H1 (cell line): ENCODE data around the gene METAP1D. TPM values are rescaled to one million over a fixed set of nuclear protein-coding genes. Genes with fewer than 3 reads are reported as not detected.

Source experiments
- CTCF ChIA-PET: fragments of 300-600 bp; sonication (Branson Sonifier 250); formaldehyde crosslinking; loops from one replicate; lab custom pipeline; 2021; ENCODE audit not compliant: partially characterized antibody; lab: Charles Lee
- POLR2A ChIA-PET: fragments of 300-600 bp; sonication (Branson Sonifier 250); formaldehyde crosslinking; loops from one replicate; lab custom pipeline; 2021; ENCODE audit warnings: inconsistent platforms; ENCODE audit not compliant: partially characterized antibody; lab: Charles Lee
- DNase-seq, 2 experiments: peaks; one replicate each; pipeline versions ENCODE4 v3.0.0 to v3.0.0-alpha.2; 2010 to 2022; ENCODE audit warnings: low spot score in 2 of 2, low read depth in 1 of 2, mixed read lengths in 1 of 2
- FAIRE-seq: peaks from 2 replicates; lab custom pipeline; 2011; peaks lifted over from hg19 to GRCh38; lab: Jason Lieb, UNC
- H2AFZ ChIP-seq: 2 replicates; pipeline ENCODE4 v1.8.1; 2012; ENCODE audit warnings: low read length, inconsistent platforms
- H2AK5ac ChIP-seq: 2 replicates; pipeline ENCODE4 v1.6.1; 2013; ENCODE audit warnings: low read depth, low read length
- H2BK120ac ChIP-seq: replicated peaks from 2 replicates; pipeline ENCODE3; 2013; ENCODE audit warnings: low read depth, low read length, inconsistent platforms
- H2BK12ac ChIP-seq: 2 replicates; pipeline ENCODE4 v1.6.1; 2013; ENCODE audit warnings: low read depth, low read length
- H2BK15ac ChIP-seq: 2 replicates; pipeline ENCODE4 v1.6.1; 2013; ENCODE audit warnings: low read length
- H2BK20ac ChIP-seq: 2 replicates; pipeline ENCODE4 v1.6.1; 2013; ENCODE audit warnings: low read length
- H2BK5ac ChIP-seq: 2 replicates; pipeline ENCODE4 v1.6.1; 2013; ENCODE audit warnings: low read depth, low read length
- H3K14ac ChIP-seq: 2 replicates; pipeline ENCODE4 v1.6.1; 2013; ENCODE audit warnings: inconsistent platforms; ENCODE audit not compliant: insufficient read length
- H3K18ac ChIP-seq: 2 replicates; pipeline ENCODE4 v1.6.1; 2013; ENCODE audit warnings: low read length; ENCODE audit errors: extremely low read depth
- H3K23ac ChIP-seq: 2 replicates; pipeline ENCODE4 v1.6.1; 2013; ENCODE audit warnings: inconsistent platforms; ENCODE audit not compliant: insufficient read length
- H3K23me2 ChIP-seq: 2 replicates; pipeline ENCODE4 v1.6.1; 2013; ENCODE audit warnings: low read depth, low read length
- H3K27ac ChIP-seq: 2 replicates; pipeline ENCODE4 v1.6.1; 2011; ENCODE audit warnings: low read depth, low read length, inconsistent platforms
- H3K27me3 ChIP-seq, 4 experiments: replicated peaks in 1 of 4; 1 replicate in 1 of 4; 2 replicates in 3 of 4; pipeline versions ENCODE4 v1.6.1 to v1.8.1; 2011 to 2013; ENCODE audit warnings: low read length in 3 of 4, mild to moderate bottlenecking in 3 of 4, inconsistent platforms in 2 of 4, mixed read lengths in 2 of 4, moderate library complexity in 1 of 4; ENCODE audit not compliant: control insufficient read depth in 3 of 4, insufficient read depth in 3 of 4; ENCODE audit errors: extremely low read depth in 1 of 4
- H3K36me3 ChIP-seq, 4 experiments: 2 replicates each; pipeline versions ENCODE4 v1.6.1 to v1.8.1; 2011 to 2013; ENCODE audit warnings: mild to moderate bottlenecking in 4 of 4, low read length in 3 of 4, moderate library complexity in 2 of 4, control low read depth in 1 of 4, inconsistent platforms in 1 of 4; ENCODE audit not compliant: insufficient read depth in 4 of 4, control insufficient read depth in 2 of 4
- H3K4ac ChIP-seq: replicated peaks from 2 replicates; pipeline ENCODE3; 2013; ENCODE audit warnings: low read length, low read depth, mixed read lengths, inconsistent platforms; ENCODE audit not compliant: insufficient read length
- H3K4me1 ChIP-seq, 4 experiments: replicated peaks in 1 of 4; 1 replicate in 1 of 4; 2 replicates in 3 of 4; pipeline versions ENCODE4 v1.6.1 to v1.8.1; 2011 to 2013; ENCODE audit warnings: low read length in 3 of 4, inconsistent platforms in 2 of 4, mixed read lengths in 1 of 4; ENCODE audit not compliant: insufficient read depth in 4 of 4, control insufficient read depth in 3 of 4
- H3K4me2 ChIP-seq, 2 experiments: 2 replicates each; pipeline versions ENCODE4 v1.6.1 to v1.8.1; 2011 to 2013; ENCODE audit warnings: low read depth in 2 of 2, low read length in 2 of 2, control low read depth in 1 of 2, inconsistent platforms in 1 of 2, mild to moderate bottlenecking in 1 of 2; ENCODE audit not compliant: insufficient read depth in 1 of 2
- H3K4me3 ChIP-seq, 4 experiments: fragments of 200-600, 300-600 bp in 1 of 4; sonication (generic), shearing (Covaris generic), sonication (Bioruptor Twin) in 1 of 4; 2 replicates each; pipeline versions ENCODE4 v1.5.1 to v1.8.1; 2011 to 2016; ENCODE audit warnings: low read length in 4 of 4, low read depth in 3 of 4, control low read depth in 2 of 4, inconsistent platforms in 2 of 4, mild to moderate bottlenecking in 2 of 4, mixed read lengths in 1 of 4, moderate library complexity in 1 of 4; ENCODE audit not compliant: insufficient read depth in 2 of 4; ENCODE audit errors: extremely low read depth in 1 of 4
- H3K56ac ChIP-seq: replicated peaks from 2 replicates; pipeline ENCODE3; 2013; ENCODE audit warnings: low read depth, mild to moderate bottlenecking, mixed read lengths, low read length, inconsistent platforms; ENCODE audit not compliant: insufficient read length
- H3K79me1 ChIP-seq: 2 replicates; pipeline ENCODE4 v1.6.1; 2013; ENCODE audit warnings: low read depth, low read length, control low read depth
- H3K79me2 ChIP-seq, 2 experiments: 2 replicates each; pipeline versions ENCODE4 v1.6.1 to v1.8.1; 2012 to 2013; ENCODE audit warnings: low read length in 2 of 2, mild to moderate bottlenecking in 2 of 2, inconsistent platforms in 1 of 2; ENCODE audit not compliant: insufficient read depth in 2 of 2, control insufficient read depth in 1 of 2
- H3K9ac ChIP-seq, 4 experiments: replicated peaks in 1 of 4; 1 replicate in 1 of 4; 2 replicates in 3 of 4; pipeline versions ENCODE4 v1.6.1 to v1.8.1; 2011 to 2013; ENCODE audit warnings: low read depth in 3 of 4, low read length in 3 of 4, control low read depth in 2 of 4, mild to moderate bottlenecking in 2 of 4, moderate library complexity in 2 of 4, inconsistent platforms in 1 of 4; ENCODE audit errors: extremely low read depth in 1 of 4
- H3K9me3 ChIP-seq, 2 experiments: 2 replicates each; pipeline versions ENCODE4 v1.6.1 to v1.8.1; 2012 to 2013; ENCODE audit warnings: mild to moderate bottlenecking in 2 of 2, moderate library complexity in 2 of 2, control low read depth in 1 of 2, inconsistent platforms in 1 of 2, low read depth in 1 of 2, low read length in 1 of 2, mixed read lengths in 1 of 2; ENCODE audit not compliant: insufficient read depth in 2 of 2
- H4K20me1 ChIP-seq, 2 experiments: replicated peaks in 1 of 2; 2 replicates each; pipeline versions ENCODE3 to v1.8.1; 2011 to 2013; ENCODE audit warnings: inconsistent platforms in 2 of 2, low read length in 2 of 2, mild to moderate bottlenecking in 1 of 2; ENCODE audit not compliant: insufficient read depth in 2 of 2, control insufficient read depth in 1 of 2
- H4K5ac ChIP-seq: 2 replicates; pipeline ENCODE4 v1.6.1; 2013; ENCODE audit warnings: low read length, low read depth, mixed read lengths, inconsistent platforms; ENCODE audit not compliant: insufficient read length
- H4K8ac ChIP-seq: 2 replicates; pipeline ENCODE4 v1.8.0; 2013; ENCODE audit warnings: mild to moderate bottlenecking, moderate library complexity, low read length, inconsistent platforms; ENCODE audit not compliant: insufficient read depth; ENCODE audit errors: extremely low read depth
- H4K91ac ChIP-seq: replicated peaks from 2 replicates; pipeline ENCODE3; 2013; ENCODE audit warnings: low read length, mixed read lengths, inconsistent platforms; ENCODE audit not compliant: insufficient read length
- BACH1 ChIP-seq: IDR thresholded peaks from 2 replicates; pipeline ENCODE4 v1.6.1; 2012; ENCODE audit warnings: low read length, improper control_type of control experiment
- EGR1 ChIP-seq: IDR thresholded peaks from 2 replicates; pipeline ENCODE4 v1.6.1; 2011; ENCODE audit warnings: low read depth, low read length, borderline replicate concordance
- JUND ChIP-seq: IDR thresholded peaks from 2 replicates; pipeline ENCODE4 v1.6.1; 2011; ENCODE audit warnings: mild to moderate bottlenecking, improper control_type of control experiment, low read length
- KDM4A ChIP-seq: IDR thresholded peaks from one replicate; pipeline ENCODE4 v1.7.1; 2012; ENCODE audit warnings: low read depth, mild to moderate bottlenecking, moderate library complexity, low read length, inconsistent platforms; ENCODE audit not compliant: severe bottlenecking
- RBBP5 ChIP-seq: IDR thresholded peaks from 2 replicates; pipeline ENCODE4 v1.7.1; 2012; ENCODE audit warnings: low read depth, mild to moderate bottlenecking, inconsistent platforms, low read length, moderate library complexity, borderline replicate concordance
- TEAD4 ChIP-seq: IDR thresholded peaks from 2 replicates; pipeline ENCODE4 v1.6.1; 2012; ENCODE audit warnings: low read depth, low read length, inconsistent platforms, mixed read lengths
- USF2 ChIP-seq: IDR thresholded peaks from 2 replicates; pipeline ENCODE4 v1.6.1; 2011; ENCODE audit warnings: low read length, improper control_type of control experiment
- WGBS, 2 experiments: shearing (Covaris generic) in 1 of 2; methylation state at CpG; one replicate each; pipeline versions ENCODE4 v1.1.6 to v1.1.7; 2013 to 2015; ENCODE audit warnings: low lambda C conversion rate in 2 of 2, mixed read lengths in 2 of 2, inconsistent platforms in 1 of 2, low coverage in 1 of 2, missing lambda C conversion rate in 1 of 2; ENCODE audit not compliant: insufficient replicate concordance in 2 of 2, insufficient coverage in 1 of 2, insufficient read length in 1 of 2; ENCODE audit errors: extremely low coverage in 1 of 2, missing lambda C conversion rate in 1 of 2; 5-methylcytosine and 5-hydroxymethylcytosine counted together
- polyA plus RNA-seq, 7 experiments: library from polyadenylated mRNA; depleted of rRNA in 3 of 7; stranded (reverse) in 5 of 7; unstranded in 2 of 7; fragments of >200 nt in 5 of 7; fragments of 200-250 nt in 2 of 7; gene quantifications; 1 replicate in 5 of 7; 2 replicates in 1 of 7; 4 replicates in 1 of 7; pipeline versions ENCODE4 v1.2.1 to v1.2.3, GENCODE V29; 2011 to 2013; ENCODE audit warnings: missing spikeins in 2 of 7, mixed read lengths in 2 of 7
- total RNA-seq: library from RNA; stranded (reverse); fragmentation: NEBNext Ultra II Directional; extraction: Animal tissue kit (Norgen Biotek cat#: 25700); gene quantifications from 2 replicates; pipeline ENCODE4 v1.2.1, GENCODE V29; 2021
- TF ChIP-seq, protein P1 (sequence below): IDR thresholded peaks from 2 replicates; pipeline ENCODE4 v1.6.1; 2011; ENCODE audit warnings: low read depth, mild to moderate bottlenecking, low read length; ENCODE audit not compliant: insufficient read depth

The METAP1D gene
- total and polyA plus RNA-seq, 2 of the 8 experiments (the other 6 are each of a cell fraction or from before 2014, with no cell fraction given), result 3.9 to 6.2 TPM

DNA sequence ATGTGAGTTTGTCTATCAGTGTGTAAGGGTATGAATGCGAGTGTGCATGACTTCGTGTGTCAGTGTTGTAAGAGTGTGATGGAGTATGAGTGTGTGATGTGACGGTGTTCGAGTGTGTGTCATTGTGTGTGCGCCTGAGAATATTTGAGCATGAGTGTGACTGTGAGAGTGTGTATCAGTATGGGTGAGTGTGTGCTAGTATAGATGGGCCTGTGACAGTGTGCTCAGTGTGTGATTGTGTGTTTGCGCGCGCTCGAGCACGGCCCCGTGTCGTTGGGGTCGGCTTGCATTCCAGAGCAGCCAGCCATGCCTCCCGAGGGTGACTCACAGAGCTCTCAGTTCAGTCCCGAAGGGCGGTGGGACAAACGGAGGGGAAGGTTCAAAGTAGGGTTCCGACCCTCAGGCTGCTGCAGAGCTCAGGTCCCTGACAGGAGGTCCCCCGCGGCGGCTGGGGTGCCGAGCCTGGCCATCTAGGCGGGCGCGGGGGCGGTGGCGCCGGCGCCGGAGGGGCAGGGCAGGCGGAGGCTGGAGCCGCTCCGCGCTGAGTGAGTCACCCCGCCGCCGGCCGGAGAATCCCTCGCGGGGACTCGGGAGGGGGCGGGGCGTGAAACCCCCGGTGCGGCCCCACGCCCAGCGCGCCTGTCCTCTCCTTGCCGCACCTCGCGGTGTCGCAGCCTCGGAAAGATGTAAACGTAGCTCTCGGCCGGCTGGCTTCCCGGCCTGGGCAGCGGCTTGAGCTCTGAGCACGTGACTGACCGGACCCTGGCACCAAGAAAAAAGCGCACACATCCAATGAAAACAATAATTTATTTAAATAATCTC is 99.1 kb downstream of the METAP1D start:
- Histone ChIP-seq H3K36me3 (peaks cover 0 to 11% (median 0%) of the 10 kb centered on the region in 4 experiments; a peak in 1 of 8 replicates), H3K27ac (no peak overlapping the region), H2AK5ac (peak overlapping the region; percentile 96; the same call in 1 of the 2 replicates), H4K20me1 (peaks cover 12 to 29% of the 10 kb centered on the region in 2 experiments), H3K9me3 (no peaks in the 10 kb centered on the region), H2BK12ac (peak overlapping the region; percentile 91), H4K91ac (peak overlapping the region; percentile 54), H3K27me3 (peaks cover 83 to 100% (median 95%) of the 10 kb centered on the region in 4 experiments), H2BK5ac (no peak overlapping the region), H3K4me2 (peak overlapping the region; percentile 61 to 66), H4K5ac (no peak overlapping the region), H3K4me3 (peak overlapping the region in 3 of 4 experiments; percentile 8 to 48 (median 20); a peak in 4 of 8 replicates), H3K79me1 (no peaks in the 10 kb centered on the region), H3K9ac (no peak overlapping the region), H3K14ac (no peak overlapping the region), H2AFZ (no peak overlapping the region), H4K8ac (peak overlapping the region; percentile 47), H2BK120ac (no peak overlapping the region), H3K18ac (0 out of 2 replicates have a peak overlapping the region, but pooled peaks have one; percentile 42), H3K4me1 (peaks cover 6 to 53% (median 28%) of the 10 kb centered on the region in 4 experiments), H2BK20ac (peak overlapping the region; percentile 37), H2BK15ac (no peak overlapping the region), H3K23ac (no peak overlapping the region), H3K4ac (no peak overlapping the region), H3K23me2 (peaks cover 24% of the 10 kb centered on the region; the same call in 1 of the 2 replicates), H3K79me2 (no peaks in the 10 kb centered on the region), H3K56ac (no peak overlapping the region)
- ChIA-PET CTCF (interaction anchor here (1.0 to 11.7 kb wide), 7 partner anchors 8 to 395 kb away, joined by 3 to 198 read pairs (median 5); partner anchors contain the start of gene DLX1), POLR2A (interaction anchor here (1.1 to 16.0 kb wide), 2 partner anchors 11 to 22 kb away, joined by 4 to 184 read pairs; partner anchors contain the start of gene DLX1)
- 5% methylated on average over 48 of the region's 61 CpGs; no CpG with 5 or more reads in 1 of the 2 experiments for WGBS, 2 experiments
- no peak for FAIRE-seq
- peak in 1 of 2 experiments; percentile 69 for DNase-seq
- TF ChIP-seq RBBP5 (0 out of 2 replicates have a peak, but pooled peaks have one; percentile 49), KDM4A (no peak), EGR1 (peak; percentile 88), BACH1 (0 out of 2 replicates have a peak, but pooled peaks have one; percentile 26), JUND (0 out of 2 replicates have a peak, but pooled peaks have one; percentile 20), USF2 (peak; percentile 61), TEAD4 (peak; percentile 39; the same call in 1 of the 2 replicates)
- TF ChIP-seq, protein P1, sequence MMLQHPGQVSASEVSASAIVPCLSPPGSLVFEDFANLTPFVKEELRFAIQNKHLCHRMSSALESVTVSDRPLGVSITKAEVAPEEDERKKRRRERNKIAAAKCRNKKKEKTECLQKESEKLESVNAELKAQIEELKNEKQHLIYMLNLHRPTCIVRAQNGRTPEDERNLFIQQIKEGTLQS, result peak; percentile 40; the same call in 1 of the 2 replicates
